Esophagus squamous epithelium (tissue), 4 donors: ENCODE data around the gene SLAIN2.

ENCODE experiments used
- CTCF ChIP-seq, 6 experiments: fragments of 450-650 bp in 4 of 6; fragments of 200-600 bp in 2 of 6; sonication (generic) in 2 of 6; IDR thresholded peaks; one replicate each; pipeline ENCODE4 v1.5.1; 2016 to 2019; ENCODE audit warnings: antibody characterized with exemption in 6 of 6, mild to moderate bottlenecking in 4 of 6, moderate library complexity in 4 of 6
- POLR2A ChIP-seq, 4 donors: fragments of 450-650 bp; IDR thresholded peaks; one replicate each; pipeline ENCODE4 v1.6.1; 2017; ENCODE audit warnings: antibody characterized with exemption in 4 of 4, mild to moderate bottlenecking in 4 of 4, moderate library complexity in 3 of 4

DNA sequence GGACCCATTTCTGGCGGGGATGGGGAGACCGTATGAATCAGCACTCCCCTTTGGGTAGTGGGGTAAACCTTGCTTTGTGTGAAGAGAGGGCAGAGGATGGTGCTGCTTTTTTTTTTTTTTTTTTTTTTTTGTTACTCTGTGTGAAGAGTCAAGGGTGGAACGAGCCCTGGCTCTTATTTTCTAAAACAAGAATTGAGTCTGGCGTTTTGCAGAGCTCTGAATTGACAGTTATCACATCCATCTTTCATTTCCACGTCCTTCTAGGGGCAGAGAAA, 1.2 kb downstream of the SLAIN2 start:
- TF ChIP-seq CTCF (IDR thresholded peaks at IDR 0.05) (no peak), POLR2A (IDR thresholded peaks at IDR 0.05) (no peak)
